NCI-H774 (cell line): ENCODE results near the gene TEX29.

Experiments used
- DNase-seq: peaks from one replicate; lab custom pipeline; 2025; lab: John Stamatoyannopoulos, UW

TEX29 gene

DNA sequence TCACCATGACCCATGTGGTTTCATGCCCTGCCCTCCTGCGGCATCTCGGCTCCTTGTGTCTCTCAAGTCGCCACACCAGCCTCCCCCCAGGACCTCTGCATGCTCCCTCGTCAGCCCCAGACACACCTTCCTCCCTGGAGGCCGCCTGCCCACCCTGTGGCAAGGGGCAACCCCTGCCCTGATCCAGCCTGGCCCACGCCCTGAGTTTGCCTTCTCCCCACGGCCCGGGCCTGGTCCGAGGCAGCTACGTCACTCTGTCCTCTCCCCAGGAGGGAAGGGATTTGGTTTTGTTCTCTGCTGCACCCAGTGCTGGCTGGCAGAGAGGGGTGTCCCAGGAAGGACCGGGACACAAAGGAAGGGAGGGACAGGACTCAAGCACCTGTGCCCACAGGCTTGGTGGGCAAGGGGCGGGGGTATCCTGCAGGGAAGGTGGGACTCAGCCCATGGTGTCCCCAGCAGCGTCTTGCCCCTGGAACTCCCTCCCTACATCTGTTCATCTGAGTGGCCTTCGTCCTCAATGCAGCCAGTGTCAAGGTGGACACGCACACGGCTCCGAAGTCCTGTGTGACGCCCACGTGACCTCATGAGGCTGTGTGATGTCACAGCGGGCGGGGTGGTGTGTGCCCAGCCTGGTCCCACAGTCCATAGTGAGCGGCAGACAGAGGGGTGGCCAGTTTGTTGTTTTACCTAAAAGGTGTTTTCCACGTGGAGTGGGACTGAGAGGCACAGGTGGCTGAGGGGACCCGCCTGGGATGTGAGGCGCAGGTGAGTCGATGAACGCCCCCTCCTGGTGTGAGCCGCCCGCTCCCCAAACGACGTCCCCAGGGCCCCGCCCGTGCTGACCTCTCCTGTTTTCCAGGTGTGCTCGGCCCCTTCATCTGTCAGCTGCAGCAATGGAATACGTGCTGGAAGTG is at the start of gene TEX29:
TEX29 (plus strand) TSS at position 645 of the 914 bp plus-strand sequence; CDS start at position 894, 249 bp downstream.
- DNase-seq, result no peak

DNA sequence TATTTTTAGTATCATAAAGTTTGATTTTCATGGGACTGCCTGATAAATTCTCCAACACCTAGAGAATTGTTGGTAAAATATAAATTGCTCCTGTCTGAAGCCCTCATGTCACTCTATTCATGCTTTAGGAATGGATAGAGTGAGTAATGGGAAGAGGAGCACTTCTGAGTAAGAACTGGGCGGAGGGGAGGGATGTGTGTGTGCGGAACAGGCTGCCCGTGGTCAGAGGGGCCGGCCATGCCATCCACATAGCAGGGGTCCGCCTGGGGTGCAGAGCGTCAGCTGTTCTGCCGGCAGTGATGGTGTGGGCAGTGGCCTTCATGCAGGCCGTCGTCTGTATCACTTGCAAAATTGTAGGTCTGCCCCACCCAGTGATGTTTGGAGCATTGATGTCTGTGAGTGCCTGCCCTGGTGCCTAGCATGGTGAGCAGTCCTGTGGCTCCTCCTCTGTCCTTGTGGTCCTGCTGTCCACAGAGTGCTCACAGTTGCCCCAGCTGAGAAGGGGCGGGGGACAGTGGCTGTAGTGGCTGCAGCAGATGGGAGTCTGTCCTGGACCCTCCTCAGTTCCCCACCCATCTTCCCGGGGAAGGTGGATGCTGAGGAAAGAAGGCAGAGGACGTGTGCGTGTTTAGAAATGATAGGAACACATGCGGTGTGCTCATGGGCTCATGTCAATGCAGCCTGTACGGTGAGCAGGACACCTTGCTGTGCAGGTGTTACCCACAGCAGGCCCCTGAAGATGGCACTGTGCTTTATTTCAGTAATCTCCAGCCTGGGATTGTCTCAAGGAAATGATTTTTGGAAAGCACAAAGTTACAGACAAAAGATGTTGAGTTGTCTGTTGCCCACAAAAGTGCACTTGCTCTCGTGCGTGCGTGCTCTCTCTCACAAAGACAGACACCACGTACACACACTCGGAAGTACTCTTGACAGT is 49.4 kb upstream of the TEX29 start:
- DNase-seq, result no peak

GRCh38 chr13:111272117-111272516 is 48.3 kb upstream of the TEX29 start:
- DNase-seq, result no peak

DNA sequence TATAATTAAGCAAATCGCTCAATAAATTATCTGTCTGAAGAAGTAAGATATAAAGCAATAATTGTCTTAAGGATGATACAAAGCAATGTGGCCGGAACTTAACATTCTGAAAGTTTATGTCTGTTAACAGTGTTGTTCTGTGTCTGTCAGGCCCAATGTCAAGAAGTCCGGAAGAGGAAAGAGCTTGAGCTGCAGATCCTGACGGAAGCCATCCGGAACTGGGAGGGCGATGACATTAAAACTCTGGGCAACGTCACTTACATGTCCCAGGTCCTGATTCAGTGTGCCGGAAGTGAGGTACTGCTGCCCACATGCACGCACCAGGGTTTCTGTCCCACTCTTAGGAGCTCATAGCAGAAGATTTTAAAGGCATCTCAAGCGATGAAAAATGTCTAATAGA is 45.1 kb upstream of the TEX29 start:
- no peak for DNase-seq

GRCh38 chr13:111275995-111276618 is 44.3 kb upstream of the TEX29 start:
- no peak for DNase-seq

GRCh38 chr13:111278258-111278657 is 42.2 kb upstream of the TEX29 start:
- no peak for DNase-seq

DNA sequence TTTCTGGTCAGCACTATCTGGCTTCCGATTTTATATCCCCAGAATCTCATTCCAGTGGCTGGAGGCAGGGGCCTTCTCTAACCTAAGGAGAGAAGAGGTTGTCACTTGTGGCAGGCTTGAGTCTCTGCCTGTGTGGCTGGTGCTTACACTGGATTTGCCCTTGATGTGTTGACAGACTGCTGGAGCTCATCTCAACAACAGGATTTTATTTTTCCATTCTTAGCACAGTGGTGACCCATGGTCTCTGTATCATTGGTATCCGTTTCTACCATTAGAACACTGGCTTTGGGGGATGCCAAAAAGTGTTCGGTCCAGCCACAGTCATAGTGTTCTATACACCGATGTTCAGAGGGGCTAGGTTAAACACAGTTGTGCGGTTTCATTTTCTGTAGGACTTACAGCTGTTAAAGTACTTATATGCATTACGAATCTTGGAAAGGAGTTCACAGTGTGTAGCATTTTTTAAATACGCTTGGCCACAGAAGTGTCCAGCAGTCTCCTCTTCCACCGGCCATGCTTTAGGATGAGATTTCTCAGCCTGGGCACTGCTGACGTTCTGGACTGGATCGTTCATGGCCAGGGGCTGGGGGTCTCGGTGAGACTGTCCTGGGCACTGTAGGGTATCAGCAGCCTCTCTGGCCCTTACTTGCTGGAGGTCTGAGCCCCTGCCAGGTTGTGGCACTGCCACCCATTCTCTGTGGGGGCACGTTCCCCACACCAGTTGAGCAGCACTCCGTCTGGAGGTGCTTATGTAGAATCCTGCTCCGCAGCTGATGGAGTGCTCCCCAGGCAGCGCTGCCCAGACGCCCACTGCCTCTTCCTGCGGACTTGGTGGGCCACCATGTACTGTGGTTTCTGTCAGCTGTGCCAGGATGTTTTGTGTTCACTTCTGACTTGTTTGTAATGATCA is 41.4 kb upstream of the TEX29 start:
- no peak for DNase-seq

DNA sequence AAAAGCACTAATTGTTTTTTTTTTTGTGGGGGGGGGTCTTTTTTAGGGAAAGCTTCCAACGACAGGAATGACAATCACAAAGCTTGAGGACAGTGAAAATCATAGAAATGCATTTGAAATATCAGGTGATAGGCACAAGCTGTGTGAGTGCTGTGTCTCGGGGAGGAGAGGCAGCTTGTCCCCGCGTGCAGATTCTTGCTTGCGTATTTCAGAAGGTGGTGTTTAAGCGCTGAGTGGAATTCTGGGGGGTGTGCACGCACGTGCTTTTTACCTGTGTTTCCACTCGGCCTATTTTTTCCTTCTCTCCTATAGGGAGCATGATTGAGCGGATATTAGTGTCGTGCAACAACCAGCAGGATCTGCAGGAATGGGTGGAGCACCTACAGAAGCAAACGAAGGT is 40.2 kb upstream of the TEX29 start:
- no peak for DNase-seq

- DNase-seq, result no peak
These were observed 39.5 kb upstream of the TEX29 start for GRCh38 chr13:111280681-111281585.

DNA sequence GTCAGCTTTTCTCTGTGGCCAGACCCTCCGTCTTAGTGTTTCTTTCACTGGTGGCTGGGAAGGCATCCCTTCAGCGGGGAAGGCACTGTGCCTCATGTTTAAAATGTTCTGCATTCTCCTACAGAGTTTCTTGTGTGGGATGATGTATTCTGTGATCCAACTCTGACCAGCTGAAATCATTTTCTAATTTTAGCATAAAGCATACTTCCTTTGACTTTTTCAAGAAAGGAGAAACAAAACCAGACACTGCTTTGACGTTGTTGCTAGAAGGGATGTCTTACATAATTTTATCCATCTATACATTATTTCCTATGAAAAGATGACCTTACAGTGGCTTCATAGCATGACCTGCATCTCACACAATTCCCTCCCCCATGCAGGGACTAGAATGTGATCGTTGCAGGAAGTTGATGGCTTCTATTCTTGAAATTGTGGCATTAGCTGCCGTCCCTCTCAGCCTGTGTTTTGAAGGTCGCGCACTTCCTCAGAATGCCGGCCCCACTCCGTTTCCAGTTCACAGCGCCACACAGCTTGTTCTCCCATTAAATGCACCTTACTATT is 38.6 kb upstream of the TEX29 start:
- DNase-seq, result peak; percentile 62

GRCh38 chr13:111282425-111282824 is 38.0 kb upstream of the TEX29 start:
- DNase-seq, result no peak

DNA sequence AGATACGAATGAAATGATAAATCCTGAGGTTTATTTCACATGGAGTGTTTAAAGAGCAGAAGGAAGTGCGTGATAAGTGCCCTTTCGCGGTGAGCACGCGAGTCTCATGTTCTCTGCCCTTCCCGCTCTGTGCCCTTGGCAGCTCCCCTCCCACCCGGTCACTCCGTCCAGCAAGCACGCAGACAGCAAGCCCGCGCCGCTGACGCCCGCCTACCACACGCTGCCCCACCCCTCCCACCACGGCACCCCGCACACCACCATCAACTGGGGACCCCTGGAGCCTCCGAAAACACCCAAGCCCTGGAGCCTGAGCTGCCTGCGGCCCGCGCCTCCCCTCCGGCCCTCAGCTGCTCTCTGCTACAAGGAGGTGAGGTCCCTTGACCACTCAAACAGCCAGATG is 37.4 kb upstream of the TEX29 start:
- DNase-seq, result no peak

DNA sequence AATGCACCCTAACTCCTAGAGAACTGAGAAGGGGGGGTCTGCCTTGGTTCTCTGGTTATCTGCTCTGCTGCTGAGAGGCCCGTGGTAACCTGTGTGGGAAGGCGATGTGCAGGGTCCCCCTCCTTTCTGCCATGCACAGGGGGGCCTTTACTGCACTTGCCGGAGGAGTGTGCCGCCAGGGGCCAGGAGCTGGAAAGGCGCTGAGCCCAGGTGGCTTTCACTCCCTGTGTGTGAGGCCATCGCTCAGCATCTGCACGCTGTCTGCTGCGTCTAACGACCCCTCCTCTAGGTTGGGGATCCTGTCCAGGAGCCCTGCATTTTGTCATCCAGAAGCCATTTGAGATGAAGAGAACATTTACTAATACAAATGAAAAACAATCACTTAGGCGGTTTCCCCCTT is 37.0 kb upstream of the TEX29 start:
- no peak for DNase-seq

DNA sequence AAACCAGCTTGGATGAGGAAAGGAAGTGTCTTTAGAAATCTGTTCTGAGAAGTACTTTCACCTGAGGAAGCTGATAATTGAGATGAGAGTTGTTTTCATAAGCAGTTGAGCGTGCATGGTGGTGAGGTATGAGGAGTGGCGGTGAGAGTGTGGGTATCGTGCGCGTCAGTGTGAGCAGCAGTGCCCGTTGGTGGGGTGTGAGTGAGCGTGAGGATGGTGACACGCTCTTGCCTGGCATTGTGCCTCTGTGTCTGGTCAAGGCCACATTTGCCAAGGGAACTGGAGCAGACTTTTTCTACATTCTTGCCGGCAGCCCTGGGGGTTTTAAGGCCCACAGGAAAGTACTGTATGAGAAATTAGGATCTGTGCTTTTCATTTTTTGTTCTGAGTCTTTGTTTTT is 36.5 kb upstream of the TEX29 start:
- no peak for DNase-seq

DNA sequence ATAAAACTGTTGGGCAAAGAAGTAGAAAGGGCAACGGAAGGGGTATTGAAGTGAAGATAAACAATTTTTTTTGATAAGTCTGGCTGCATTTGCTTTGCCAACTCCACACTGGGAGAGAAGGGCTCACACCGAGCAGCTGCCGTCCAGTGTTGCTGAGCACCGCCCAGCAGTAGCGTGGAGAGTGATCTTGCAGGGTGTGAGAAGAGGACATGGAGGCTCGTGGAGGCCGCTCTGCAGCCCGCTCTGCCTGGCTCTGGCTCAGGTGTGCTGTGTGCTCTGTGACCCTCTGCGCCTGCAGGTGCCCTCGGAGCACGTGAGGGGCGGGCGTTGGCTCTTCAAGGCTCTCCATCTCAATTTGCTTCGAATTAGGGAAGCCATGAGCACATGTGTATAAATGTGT is 35.9 kb upstream of the TEX29 start:
- DNase-seq, result no peak

DNA sequence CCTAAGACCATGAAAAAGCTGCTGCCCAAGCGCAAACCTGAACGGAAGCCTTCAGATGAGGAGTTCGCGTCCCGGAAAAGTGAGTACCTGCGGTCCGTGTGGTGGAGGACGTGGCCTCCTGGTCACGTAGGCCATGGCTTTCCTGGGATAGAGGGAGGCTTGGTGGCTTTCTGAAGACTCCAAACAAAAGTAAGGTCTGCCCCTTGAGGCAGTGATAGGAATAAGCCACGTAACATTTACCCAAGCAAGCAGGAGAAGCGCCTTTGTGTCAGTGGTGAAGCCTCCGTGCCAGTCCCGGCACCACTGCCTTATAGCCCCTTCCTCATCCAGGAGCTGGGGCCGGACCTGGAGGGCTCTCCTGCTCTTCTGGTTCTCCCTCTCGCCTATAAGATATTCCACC is 34.3 kb upstream of the TEX29 start:
- DNase-seq, result no peak

DNA sequence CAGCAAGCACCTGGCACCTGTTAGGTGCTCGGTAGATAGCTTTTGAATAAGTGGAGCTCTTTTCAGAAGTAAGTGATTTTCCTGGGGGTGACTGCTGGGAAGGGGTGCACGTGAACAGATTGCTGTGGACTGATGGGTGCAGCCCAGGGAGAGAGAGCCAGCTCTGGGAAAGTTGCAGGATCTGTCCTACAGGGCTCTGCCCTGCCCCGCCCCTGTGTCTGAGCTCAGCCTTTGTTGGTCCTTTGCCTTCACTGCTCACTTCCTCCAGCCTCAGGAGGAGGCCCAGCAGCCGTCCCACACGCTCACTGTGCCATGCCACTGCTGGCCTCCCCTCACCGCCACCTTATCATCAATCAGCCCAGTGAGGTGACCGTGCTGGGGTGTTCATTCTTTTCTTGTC is 33.7 kb upstream of the TEX29 start:
- DNase-seq, result no peak

- no peak for DNase-seq
These were observed 33.2 kb upstream of the TEX29 start for GRCh38 chr13:111287201-111287600.

DNA sequence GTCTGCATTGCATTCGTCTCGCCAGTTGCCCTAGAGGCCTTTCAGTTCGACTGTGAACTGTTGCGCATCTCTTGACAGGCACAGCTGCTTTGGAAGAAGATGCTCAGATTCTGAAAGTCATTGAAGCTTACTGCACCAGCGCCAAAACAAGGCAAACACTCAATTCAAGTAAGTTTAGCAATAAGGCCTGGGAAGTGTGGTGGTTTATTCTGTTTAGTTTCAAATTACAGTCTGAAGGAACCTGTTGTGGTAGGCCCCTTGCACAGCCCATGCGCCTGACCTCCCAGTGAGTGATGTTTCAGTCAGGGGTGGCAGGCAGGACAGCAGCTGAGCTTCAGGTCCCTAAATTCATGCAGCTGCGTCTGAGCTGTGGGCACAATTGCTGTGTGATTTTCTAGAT is 32.2 kb upstream of the TEX29 start:
- no peak for DNase-seq

DNA sequence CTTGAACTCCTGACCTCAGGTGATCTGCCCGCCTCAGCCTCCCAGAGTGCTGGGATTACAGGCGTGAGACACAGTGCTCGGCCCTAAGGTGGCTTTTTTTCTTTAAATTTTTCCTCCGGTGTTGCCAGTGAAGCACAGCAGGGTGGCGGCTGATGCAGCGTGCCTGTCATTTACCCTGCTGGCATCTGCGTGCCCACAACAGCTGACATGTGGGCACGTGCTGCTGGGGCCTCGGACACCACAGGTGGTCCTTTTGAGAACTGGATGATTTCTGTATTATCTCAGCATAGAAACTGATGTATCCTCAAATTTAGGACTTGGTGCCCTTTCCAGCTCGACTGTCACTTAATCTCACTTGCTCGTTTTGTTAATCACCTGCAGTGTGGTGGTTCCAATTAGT is 31.2 kb upstream of the TEX29 start:
- DNase-seq, result no peak
